ENCODE measurements around the gene LRRC51. TPM values are rescaled to one million over a fixed set of nuclear protein-coding genes. Genes with fewer than 3 reads are reported as not detected.

LRRC51 gene
- total and polyA plus RNA-seq, 12 donors: 2.4 to 15.7 (median 10.7) TPM

GRCh38 chr11:72135891-72136683, 55.4 kb downstream of the LRRC51 start:
- Histone ChIP-seq H3K27ac (no peak overlapping the region), H3K27me3 (no peaks in the 10 kb centered on the region), H3K4me3 (no peak overlapping the region), H3K4me1 (replicated peaks in 1 of 2) (peaks cover 0 to 3% of the 10 kb centered on the region in 2 donors), H3K36me3 (replicated peaks in 1 of 2) (no peaks in the 10 kb centered on the region), H3K9me3 (replicated peaks in 1 of 3) (no peaks in the 10 kb centered on the region)
- intact Hi-C loops (cut with DNase I): no loop called here
- 86 to 96% (median 93%) methylated on average over 11 to 14 of the region's 14 CpGs for WGBS, 4 donors
- DNase-seq: peak in 1 of 7 donors; percentile 21
- TF ChIP-seq CTCF (IDR thresholded peaks at IDR 0.05): no peak
- no peak for TF ChIP-seq POLR2A (IDR thresholded peaks at IDR 0.05)

- no peaks in the 10 kb centered on the region for H3K27me3 ChIP-seq
- no peak overlapping the region for H3K4me3 ChIP-seq
- TF ChIP-seq CTCF (IDR thresholded peaks at IDR 0.05) (no peak), POLR2A (IDR thresholded peaks at IDR 0.05) (no peak)
- H3K9me3 ChIP-seq (replicated peaks in 1 of 3): no peaks in the 10 kb centered on the region
- peak in 1 of 7 donors; percentile 47 for DNase-seq
- WGBS, 4 donors: 90 to 100% (median 97%) methylated on average over 4 of the region's 4 CpGs
- H3K27ac ChIP-seq: no peak overlapping the region
- no peaks in the 10 kb centered on the region for H3K36me3 ChIP-seq (replicated peaks in 1 of 2)
- H3K4me1 ChIP-seq (replicated peaks in 1 of 2): no peaks in the 10 kb centered on the region
- intact Hi-C loops (cut with DNase I): no loop called here
These were observed 56.1 kb downstream of the LRRC51 start for GRCh38 chr11:72136684-72137262.

GRCh38 chr11:72138821-72139390, 58.3 kb downstream of the LRRC51 start:
- DNase-seq: peak in 1 of 7 donors; percentile 25
- intact Hi-C loops (cut with DNase I): no loop called here
- TF ChIP-seq CTCF (IDR thresholded peaks at IDR 0.05) (no peak), POLR2A (IDR thresholded peaks at IDR 0.05) (no peak)
- 84 to 100% (median 89%) methylated on average over 1 to 12 of the region's 12 CpGs for WGBS, 4 donors
- no peaks in the 10 kb centered on the region for H3K27me3 ChIP-seq
- H3K36me3 ChIP-seq (replicated peaks in 1 of 2): no peaks in the 10 kb centered on the region
- no peaks in the 10 kb centered on the region for H3K4me1 ChIP-seq (replicated peaks in 1 of 2)
- H3K9me3 ChIP-seq (replicated peaks in 1 of 3): no peaks in the 10 kb centered on the region
- H3K27ac ChIP-seq: no peak overlapping the region
- no peak overlapping the region for H3K4me3 ChIP-seq

- intact Hi-C loops (cut with DNase I): no loop called here
- peak in 1 of 7 donors; percentile 43 for DNase-seq
- 89 to 96% (median 91%) methylated on average over 11 of the region's 11 CpGs for whole genome bisulfite sequencing, 4 donors
These were observed 58.9 kb downstream of the LRRC51 start for GRCh38 chr11:72139500-72139899.

More at GRCh38 chr11:72139500-72139899, 58.9 kb downstream of the LRRC51 start:
- Histone ChIP-seq H3K36me3 (replicated peaks in 1 of 2) (no peaks in the 10 kb centered on the region), H3K9me3 (replicated peaks in 1 of 3) (no peaks in the 10 kb centered on the region), H3K4me1 (replicated peaks in 1 of 2) (no peaks in the 10 kb centered on the region), H3K27ac (no peak overlapping the region), H3K4me3 (no peak overlapping the region), H3K27me3 (no peaks in the 10 kb centered on the region)
- TF ChIP-seq POLR2A (IDR thresholded peaks at IDR 0.05): no peak
